Progenitor cell of endocrine pancreas (in vitro differentiated cells): ENCODE results near the gene ARHGAP27. TPM values are rescaled to one million over a fixed set of nuclear protein-coding genes. Genes with fewer than 3 reads are reported as not detected.
A peak's percentile ranks its signal among the peaks of the same experiment; 100 is the strongest.

Experiments
- DNase-seq: peaks from one replicate; pipeline ENCODE4 v3.0.0; 2021; ENCODE audit warnings: low spot score; ENCODE audit not compliant: unreplicated experiment
- H3K27ac Mint-ChIP-seq: 2 replicates; pipeline ENCODE4 v1.8.0; 2021; ENCODE audit warnings: mild to moderate bottlenecking, moderate library complexity, mixed read lengths
- H3K27me3 Mint-ChIP-seq: 2 replicates; pipeline ENCODE4 v1.8.0; 2021; ENCODE audit warnings: mixed read lengths
- H3K36me3 Mint-ChIP-seq: 2 replicates; pipeline ENCODE4 v1.8.0; 2022; ENCODE audit warnings: mixed read lengths; ENCODE audit not compliant: insufficient read depth
- H3K4me1 Mint-ChIP-seq: 2 replicates; pipeline ENCODE4 v1.8.0; 2021; ENCODE audit warnings: low read depth, mixed read lengths
- H3K4me3 Mint-ChIP-seq: 2 replicates; pipeline ENCODE4 v1.8.0; 2021; ENCODE audit warnings: low read depth, mild to moderate bottlenecking, moderate library complexity, mixed read lengths
- H3K9me3 Mint-ChIP-seq: 2 replicates; pipeline ENCODE4 v1.8.0; 2021; ENCODE audit warnings: low read depth, mixed read lengths
- CTCF ChIP-seq: fragments of 200-600 bp; sonication (generic); IDR thresholded peaks from one replicate; pipeline ENCODE4 v1.5.0; 2021; ENCODE audit warnings: antibody characterized with exemption, mild to moderate bottlenecking; ENCODE audit not compliant: unreplicated experiment
- total RNA-seq: library from RNA; stranded (reverse); gene quantifications from 2 replicates; pipeline ENCODE4 v1.2.1, GENCODE V29; 2021

ARHGAP27 gene
- total RNA-seq, 1 donor from 2014 or later = 7.6 TPM

DNA sequence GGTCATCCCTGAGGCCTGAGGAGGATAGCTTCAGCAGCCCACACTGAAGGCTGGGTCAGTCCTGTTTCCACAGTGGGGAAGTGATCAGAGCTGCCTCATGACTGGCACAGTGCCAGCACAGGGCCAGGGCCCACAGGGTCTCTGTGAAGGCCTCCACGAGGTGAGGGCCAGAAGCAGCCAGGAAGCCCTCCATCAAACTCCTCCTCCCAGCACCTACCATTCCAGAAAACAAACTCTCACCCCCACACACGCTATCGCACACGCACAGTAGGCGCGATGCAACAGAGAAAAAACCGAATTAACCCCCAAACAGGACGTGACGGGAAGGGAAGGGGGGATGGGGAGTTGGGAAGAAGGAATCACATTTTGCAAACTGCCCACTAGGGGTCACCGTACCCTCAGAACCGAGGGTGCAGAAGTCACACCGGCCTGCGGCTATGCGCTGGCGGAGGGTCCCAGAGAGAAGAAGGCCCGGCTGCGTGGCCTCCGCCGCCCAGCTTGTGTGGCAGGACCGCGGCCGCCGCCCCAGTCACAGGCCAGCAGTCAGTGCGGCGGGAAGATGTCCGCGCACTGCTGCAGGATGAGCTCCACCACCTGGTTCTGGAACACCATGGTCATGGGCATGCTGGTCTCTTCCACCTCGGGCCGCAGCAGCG lies 37.6 kb downstream of the ARHGAP27 start:
- Mint-ChIP-seq H3K4me3 (no peak overlapping the region), H3K27ac (no peak overlapping the region), H3K9me3 (no peaks in the 10 kb centered on the region), H3K36me3 (peaks cover 8% of the 10 kb centered on the region), H3K4me1 (peaks cover 1% of the 10 kb centered on the region), H3K27me3 (peaks cover 18% of the 10 kb centered on the region)
- peak; percentile 85 for TF ChIP-seq CTCF
- DNase-seq = peak; percentile 69

GRCh38 chr17:45394564-45394912 lies 38.1 kb downstream of the ARHGAP27 start:
- Mint-ChIP-seq H3K27ac (no peak overlapping the region), H3K27me3 (peaks cover 20% of the 10 kb centered on the region), H3K36me3 (peaks cover 8% of the 10 kb centered on the region), H3K9me3 (no peaks in the 10 kb centered on the region), H3K4me3 (no peak overlapping the region), H3K4me1 (peaks cover 1% of the 10 kb centered on the region)
- DNase-seq = no peak
- no peak for TF ChIP-seq CTCF

DNA sequence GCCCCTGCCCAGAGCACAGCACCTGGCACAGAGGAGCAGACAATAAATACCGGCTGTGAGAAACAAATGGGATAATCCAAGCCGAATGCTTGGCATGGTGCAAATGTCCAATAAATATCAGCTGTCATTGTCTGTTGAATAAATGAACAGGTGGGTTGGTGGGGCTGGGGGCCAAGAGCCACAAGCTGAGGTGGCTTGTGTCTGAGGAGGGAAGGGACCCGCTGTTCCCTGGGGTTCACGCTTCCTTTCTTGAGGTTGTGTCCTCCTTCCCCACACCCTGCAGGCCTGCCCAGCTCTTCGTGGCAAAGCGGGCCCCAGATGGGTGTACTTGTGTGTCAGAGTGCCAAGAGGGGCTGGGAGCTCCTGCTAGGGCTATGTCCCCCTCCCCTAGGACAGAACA lies 38.6 kb downstream of the ARHGAP27 start:
- H3K4me3 Mint-ChIP-seq = no peak overlapping the region
- H3K27ac Mint-ChIP-seq = no peak overlapping the region

GRCh38 chr17:45393411-45393810 lies 39.3 kb downstream of the ARHGAP27 start:
- Mint-ChIP-seq H3K4me1 (peaks cover 1% of the 10 kb centered on the region), H3K27ac (no peak overlapping the region), H3K36me3 (peaks cover 8% of the 10 kb centered on the region), H3K9me3 (no peaks in the 10 kb centered on the region), H3K27me3 (peaks cover 29% of the 10 kb centered on the region), H3K4me3 (no peak overlapping the region)
- no peak for TF ChIP-seq CTCF
- no peak for DNase-seq

More for the DNA sequence above, 38.6 kb downstream of the ARHGAP27 start:
- H3K9me3 Mint-ChIP-seq = no peaks in the 10 kb centered on the region
- DNase-seq = no peak
- peaks cover 8% of the 10 kb centered on the region for H3K36me3 Mint-ChIP-seq
- H3K4me1 Mint-ChIP-seq = peaks cover 1% of the 10 kb centered on the region
- peaks cover 22% of the 10 kb centered on the region for H3K27me3 Mint-ChIP-seq
- no peak for TF ChIP-seq CTCF

DNA sequence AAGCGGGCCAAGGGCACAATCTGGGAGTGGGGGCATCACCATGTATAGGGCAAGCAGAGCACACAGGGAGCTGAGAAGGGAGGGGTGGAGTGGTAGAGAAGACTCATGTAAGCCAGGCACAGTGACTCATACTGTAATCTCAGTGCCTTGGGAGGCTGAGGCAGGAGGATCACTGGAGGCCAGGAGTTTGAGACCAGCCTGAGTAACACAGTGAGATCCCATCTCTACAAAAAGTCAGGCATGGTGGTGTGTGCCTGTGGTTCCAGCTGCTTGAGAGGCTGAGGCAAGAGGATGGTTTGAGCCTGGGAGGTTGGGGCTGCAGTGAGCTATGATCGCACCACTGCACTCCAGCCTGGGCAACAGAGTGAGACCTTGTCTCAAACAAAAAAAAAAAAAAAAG lies 40.8 kb downstream of the ARHGAP27 start:
- Mint-ChIP-seq H3K4me3 (no peak overlapping the region), H3K9me3 (no peaks in the 10 kb centered on the region), H3K36me3 (peaks cover 5% of the 10 kb centered on the region), H3K27me3 (peaks cover 41% of the 10 kb centered on the region), H3K4me1 (peaks cover 1% of the 10 kb centered on the region), H3K27ac (no peak overlapping the region)
- TF ChIP-seq CTCF = no peak
- DNase-seq = no peak
